K562 (cell line): ENCODE data around the gene NECTIN3. TPM values are rescaled to one million over a fixed set of nuclear protein-coding genes. Genes with fewer than 3 reads are reported as not detected.

Experiments
- ATAC-seq: fragments of 200-7000 bp; cut with Tn5 transposase; 3 replicates; pipeline ENCODE4 v1.9.1; 2020; ENCODE audit warnings: moderate library complexity
- BruUV-seq: library from RNA; stranded (reverse); fragments of 400-500 nt; replicated peaks from 2 replicates; lab custom pipeline; 2021; lab: Mats Ljungman, UMichigan
- CTCF ChIA-PET: fragments of 300-600 bp; formaldehyde crosslinking; extraction: SDS; loops from one replicate; lab custom pipeline; 2021; ENCODE audit warnings: low intra/inter-chr PET ratio; lab: Yijun Ruan, JAX
- POLR2A ChIA-PET: fragments of 300-600, 350-650 bp; sonication (Branson Sonifier 250); formaldehyde crosslinking; extraction: SDS; loops from one replicate; lab custom pipeline; 2021; ENCODE audit warnings: antibody characterized with exemption, inconsistent platforms; lab: Yijun Ruan, JAX
- DNase-seq, 4 experiments: peaks; one replicate each; pipeline versions ENCODE4 v3.0.0 to v3.0.0-alpha.2; 2011 to 2018; ENCODE audit warnings: low spot score in 3 of 4, mixed read lengths in 3 of 4; ENCODE audit errors: extremely low read depth in 1 of 4
- FAIRE-seq: peaks from 2 replicates; lab custom pipeline; 2011; peaks lifted over from hg19 to GRCh38; lab: Jason Lieb, UNC
- H2AFZ ChIP-seq: 2 replicates; pipeline ENCODE4 v1.6.0; 2011; ENCODE audit warnings: low read depth, low read length, control low read depth, inconsistent platforms
- H3K27ac ChIP-seq: fragments of 200-600 bp; 3 replicates; pipeline ENCODE4 v1.8.0; 2011; ENCODE audit warnings: low read depth, mild to moderate bottlenecking, control low read depth, inconsistent platforms, low read length, moderate library complexity, mixed read lengths; ENCODE audit errors: extremely low read depth
- H3K27me3 ChIP-seq, 2 experiments: fragments of 300-600 bp in 1 of 2; 2 replicates in 1 of 2; 3 replicates in 1 of 2; pipeline versions ENCODE4 v1.6.0 to v1.8.0; 2011; ENCODE audit warnings: inconsistent platforms in 2 of 2, low read length in 2 of 2, mild to moderate bottlenecking in 1 of 2, mixed read lengths in 1 of 2, moderate library complexity in 1 of 2; ENCODE audit not compliant: control insufficient read depth in 2 of 2, insufficient read depth in 2 of 2
- H3K36me3 ChIP-seq: fragments of 300-600 bp; 3 replicates; pipeline ENCODE4 v1.8.0; 2011; ENCODE audit warnings: mild to moderate bottlenecking, low read length, inconsistent platforms; ENCODE audit not compliant: control insufficient read depth, insufficient read depth
- H3K4me1 ChIP-seq, 2 experiments: fragments of 200-600 bp in 1 of 2; replicated peaks in 1 of 2; 2 replicates in 1 of 2; 3 replicates in 1 of 2; pipeline versions ENCODE4 v1.5.1 to v1.8.0; 2011; ENCODE audit warnings: inconsistent platforms in 2 of 2, low read length in 2 of 2, mild to moderate bottlenecking in 1 of 2, mixed read lengths in 1 of 2, moderate library complexity in 1 of 2; ENCODE audit not compliant: control insufficient read depth in 2 of 2, insufficient read depth in 2 of 2
- H3K4me2 ChIP-seq: 2 replicates; pipeline ENCODE4 v1.6.1; 2011; ENCODE audit warnings: low read length, control low read depth, inconsistent platforms, mixed read lengths; ENCODE audit not compliant: insufficient read depth
- H3K4me3 ChIP-seq: fragments of 200-600 bp; sonication (generic), shearing (Covaris generic); 2 replicates; pipeline ENCODE4 v1.5.1; 2016; ENCODE audit warnings: control low read depth, inconsistent platforms
- H3K79me2 ChIP-seq: fragments of 200-600 bp; 3 replicates; pipeline ENCODE4 v1.8.0; 2011; ENCODE audit warnings: low read length, inconsistent platforms; ENCODE audit not compliant: control insufficient read depth, insufficient read depth
- H3K9ac ChIP-seq, 2 experiments: 2 replicates each; pipeline versions ENCODE4 v1.6.0 to v1.6.1; 2011; ENCODE audit warnings: low read depth in 2 of 2, low read length in 2 of 2, control low read depth in 1 of 2, inconsistent platforms in 1 of 2, mild to moderate bottlenecking in 1 of 2, mixed read lengths in 1 of 2; ENCODE audit not compliant: insufficient read depth in 1 of 2
- H3K9me1 ChIP-seq: one replicate; pipeline ENCODE4 v1.6.0; 2011; ENCODE audit warnings: inconsistent platforms, mild to moderate bottlenecking, low read length, moderate library complexity; ENCODE audit not compliant: control insufficient read depth, insufficient read depth
- H3K9me3 ChIP-seq: replicated peaks from 2 replicates; pipeline ENCODE4 v1.5.1; 2011; ENCODE audit warnings: low read depth, low read length, inconsistent platforms; ENCODE audit not compliant: control insufficient read depth, insufficient read depth
- H4K20me1 ChIP-seq: replicated peaks from 2 replicates; pipeline ENCODE4 v1.6.1; 2011; ENCODE audit warnings: low read length, inconsistent platforms, mixed read lengths; ENCODE audit not compliant: control insufficient read depth, insufficient read depth
- ATF4 ChIP-seq: fragments of 450-650 bp; formaldehyde crosslinking; IDR thresholded peaks from 2 replicates; pipeline ENCODE4 v1.4.0; 2022; ENCODE audit warnings: mild to moderate bottlenecking, moderate library complexity
- C11orf30 ChIP-seq: fragments of 450-650 bp; IDR thresholded peaks from 2 replicates; pipeline ENCODE4 v1.6.1; 2016; ENCODE audit warnings: low read depth, mild to moderate bottlenecking
- IFI16 ChIP-seq: fragments of 250-450 bp; sonication (Bioruptor Pico); IDR thresholded peaks from 2 replicates; pipeline ENCODE4 v2.1.2; 2022; ENCODE audit warnings: mild to moderate bottlenecking, inconsistent platforms
- KDM4B ChIP-seq, 2 experiments: fragments of 450-650 bp in 1 of 2; sonication (generic) in 1 of 2; IDR thresholded peaks; 2 replicates each; pipeline ENCODE4 v1.6.1; 2016 to 2017; ENCODE audit warnings: borderline replicate concordance in 2 of 2, antibody characterized with exemption in 1 of 2, low read depth in 1 of 2, mild to moderate bottlenecking in 1 of 2
- KLF6 ChIP-seq: fragments of 250-450 bp; sonication (Bioruptor Pico); IDR thresholded peaks from 2 replicates; pipeline ENCODE4 v1.4.0; 2020; ENCODE audit warnings: mild to moderate bottlenecking, moderate library complexity, borderline replicate concordance
- POLR3A ChIP-seq: IDR thresholded peaks from 2 replicates; pipeline ENCODE4 v1.6.1; 2011; ENCODE audit warnings: borderline replicate concordance, mild to moderate bottlenecking, moderate library complexity; ENCODE audit not compliant: insufficient read length, insufficient read depth; ENCODE audit errors: extremely low read depth
- SAFB ChIP-seq: fragments of 200-400 bp; formaldehyde crosslinking; IDR thresholded peaks from 2 replicates; pipeline ENCODE4 v1.6.1; 2017; ENCODE audit warnings: low read depth, low read length, borderline replicate concordance
- TAF1 ChIP-seq: IDR thresholded peaks from 2 replicates; pipeline ENCODE4 v1.6.1; 2011; ENCODE audit warnings: mild to moderate bottlenecking, low read length, moderate library complexity; ENCODE audit not compliant: insufficient read depth, control insufficient read depth, severe bottlenecking; ENCODE audit errors: extremely low read depth
- ZNF263 ChIP-seq: sonication (generic); formaldehyde crosslinking; IDR thresholded peaks from 2 replicates; pipeline ENCODE4 v1.8.0; 2022; ENCODE audit warnings: mild to moderate bottlenecking, missing genetic modification reagents, borderline replicate concordance
- ZNF431 ChIP-seq: sonication (generic); formaldehyde crosslinking; IDR thresholded peaks from 2 replicates; pipeline ENCODE4 v1.8.0; 2022; ENCODE audit warnings: mild to moderate bottlenecking, missing genetic modification reagents
- ZNF551 ChIP-seq: fragments of 250-450 bp; sonication (Bioruptor Pico); IDR thresholded peaks from 2 replicates; pipeline ENCODE4 v1.5.0; 2021; ENCODE audit warnings: mild to moderate bottlenecking, moderate library complexity
- WGBS: fragments of 100-300 bp; shearing (Covaris generic); methylation state at CpG from one replicate; pipeline ENCODE4 v1.1.6; 2016; ENCODE audit warnings: low coverage, mixed read lengths; ENCODE audit not compliant: insufficient coverage; ENCODE audit errors: missing lambda C conversion rate; 5-methylcytosine and 5-hydroxymethylcytosine counted together
- in situ Hi-C: fragments of 300-500 bp; cut with MboI; formaldehyde crosslinking; loops from 4 replicates; pipeline ENCODE4 v1.15.0; 2018; ENCODE audit warnings: inconsistent platforms, mixed read lengths
- intact Hi-C: fragments of 100-400 bp; cut with micrococcal nuclease; formaldehyde crosslinking; loops from 2 replicates; pipeline ENCODE4 v1.14.2; 2022
- polyA plus RNA-seq, 8 experiments: library from polyadenylated mRNA; depleted of rRNA in 4 of 8; stranded (reverse) in 5 of 8; unstranded in 3 of 8; fragments of >200 nt; fragmentation: Nextera tagmentation in 2 of 8; fragmentation: Illumina TruSeq in 1 of 8; extraction: Ambion mirVana in 2 of 8; extraction: Trizol in 1 of 8; gene quantifications; 2 replicates each; pipeline versions ENCODE4 v1.2.1 to v1.2.3, GENCODE V29; 2011 to 2014; ENCODE audit warnings: inconsistent platforms in 1 of 8, missing spikeins in 1 of 8
- total RNA-seq, 7 experiments: library from RNA; depleted of rRNA in 6 of 7; stranded (reverse); fragments of >200 nt in 6 of 7; fragmentation: Illumina TruSeq in 2 of 7; extraction: Trizol in 2 of 7; gene quantifications; 2 replicates each; pipeline versions ENCODE4 v1.2.1 to v1.2.3, GENCODE V29; 2011 to 2021; ENCODE audit warnings: low replicate concordance in 1 of 7
- TF ChIP-seq, protein P1 (sequence below): fragments of 450-650 bp; IDR thresholded peaks from 2 replicates; pipeline ENCODE4 v1.6.1; 2016; ENCODE audit warnings: mild to moderate bottlenecking
- TF ChIP-seq, protein P2 (sequence below): fragments of 250-450 bp; sonication (Bioruptor Pico); IDR thresholded peaks from 2 replicates; pipeline ENCODE4 v1.8.0; 2021; ENCODE audit warnings: moderate library complexity, mild to moderate bottlenecking, inconsistent platforms

NECTIN3 gene
- total and polyA plus RNA-seq, 9 of the 15 experiments (the other 6 are each of a cell fraction or from before 2014, with no cell fraction given): 0.16 TPM; not detected in 8

- 0% methylated on average over 2 of the region's 2 CpGs for WGBS
- H3K79me2 ChIP-seq: no peaks in the 10 kb centered on the region
- H2AFZ ChIP-seq: no peak overlapping the region
- ChIA-PET POLR2A (no interaction called here), CTCF (no interaction called here)
- BruUV-seq: no TSS peak
- DNase-seq (no peak), FAIRE-seq (no peak), ATAC-seq (no peak)
- H3K9me3 ChIP-seq: no peaks in the 10 kb centered on the region
- no peaks in the 10 kb centered on the region for H3K36me3 ChIP-seq
- in situ Hi-C loops: no loop called here
- H3K27me3 ChIP-seq: no peaks in the 10 kb centered on the region
- intact Hi-C loops: no loop called here
- H3K27ac ChIP-seq: no peak overlapping the region
- H3K4me1 ChIP-seq: no peaks in the 10 kb centered on the region
- H4K20me1 ChIP-seq: no peaks in the 10 kb centered on the region
- H3K4me2 ChIP-seq: no peak overlapping the region
- no peaks in the 10 kb centered on the region for H3K9me1 ChIP-seq
- no peak overlapping the region for H3K4me3 ChIP-seq
- no peak overlapping the region for H3K9ac ChIP-seq
- TF ChIP-seq SAFB (no peak), ZNF263 (CRISPR knock-in tag) (no peak), TAF1 (no peak), KDM4B (IDR thresholded peaks at IDR 0.05; ENCODE audit: borderline replicate concordance in 2 of 2, low read depth in 1 of 2) (no peak), ZNF551 (CRISPR knock-in tag) (no peak), C11orf30 (no peak), IFI16 (CRISPR knock-in tag) (no peak), ZNF431 (CRISPR knock-in tag) (no peak), KLF6 (CRISPR knock-in tag) (no peak), ATF4 (CRISPR knock-in tag) (no peak), POLR3A (no peak)
- TF ChIP-seq, protein P1, sequence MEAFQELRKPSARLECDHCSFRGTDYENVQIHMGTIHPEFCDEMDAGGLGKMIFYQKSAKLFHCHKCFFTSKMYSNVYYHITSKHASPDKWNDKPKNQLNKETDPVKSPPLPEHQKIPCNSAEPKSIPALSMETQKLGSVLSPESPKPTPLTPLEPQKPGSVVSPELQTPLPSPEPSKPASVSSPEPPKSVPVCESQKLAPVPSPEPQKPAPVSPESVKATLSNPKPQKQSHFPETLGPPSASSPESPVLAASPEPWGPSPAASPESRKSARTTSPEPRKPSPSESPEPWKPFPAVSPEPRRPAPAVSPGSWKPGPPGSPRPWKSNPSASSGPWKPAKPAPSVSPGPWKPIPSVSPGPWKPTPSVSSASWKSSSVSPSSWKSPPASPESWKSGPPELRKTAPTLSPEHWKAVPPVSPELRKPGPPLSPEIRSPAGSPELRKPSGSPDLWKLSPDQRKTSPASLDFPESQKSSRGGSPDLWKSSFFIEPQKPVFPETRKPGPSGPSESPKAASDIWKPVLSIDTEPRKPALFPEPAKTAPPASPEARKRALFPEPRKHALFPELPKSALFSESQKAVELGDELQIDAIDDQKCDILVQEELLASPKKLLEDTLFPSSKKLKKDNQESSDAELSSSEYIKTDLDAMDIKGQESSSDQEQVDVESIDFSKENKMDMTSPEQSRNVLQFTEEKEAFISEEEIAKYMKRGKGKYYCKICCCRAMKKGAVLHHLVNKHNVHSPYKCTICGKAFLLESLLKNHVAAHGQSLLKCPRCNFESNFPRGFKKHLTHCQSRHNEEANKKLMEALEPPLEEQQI: no peak
- TF ChIP-seq, protein P2, sequence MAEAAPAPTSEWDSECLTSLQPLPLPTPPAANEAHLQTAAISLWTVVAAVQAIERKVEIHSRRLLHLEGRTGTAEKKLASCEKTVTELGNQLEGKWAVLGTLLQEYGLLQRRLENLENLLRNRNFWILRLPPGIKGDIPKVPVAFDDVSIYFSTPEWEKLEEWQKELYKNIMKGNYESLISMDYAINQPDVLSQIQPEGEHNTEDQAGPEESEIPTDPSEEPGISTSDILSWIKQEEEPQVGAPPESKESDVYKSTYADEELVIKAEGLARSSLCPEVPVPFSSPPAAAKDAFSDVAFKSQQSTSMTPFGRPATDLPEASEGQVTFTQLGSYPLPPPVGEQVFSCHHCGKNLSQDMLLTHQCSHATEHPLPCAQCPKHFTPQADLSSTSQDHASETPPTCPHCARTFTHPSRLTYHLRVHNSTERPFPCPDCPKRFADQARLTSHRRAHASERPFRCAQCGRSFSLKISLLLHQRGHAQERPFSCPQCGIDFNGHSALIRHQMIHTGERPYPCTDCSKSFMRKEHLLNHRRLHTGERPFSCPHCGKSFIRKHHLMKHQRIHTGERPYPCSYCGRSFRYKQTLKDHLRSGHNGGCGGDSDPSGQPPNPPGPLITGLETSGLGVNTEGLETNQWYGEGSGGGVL (CRISPR knock-in tag): no peak
Observed at GRCh38 chr3:111190518-111190917, 118.9 kb downstream of the NECTIN3 start.
